Measurements from ENCODE around the gene CYP4F11.

- no peak for TF ChIP-seq EZH2 (IDR thresholded peaks at IDR 0.05; ENCODE audit: borderline replicate concordance, low read depth, low read length, severe bottlenecking)
- no peak for TF ChIP-seq POLR2AphosphoS5 (IDR thresholded peaks at IDR 0.05; ENCODE audit: insufficient read depth, low read depth, low read length)
- no peak for TF ChIP-seq CTCF (IDR thresholded peaks at IDR 0.05; ENCODE audit: extremely low read depth in 1 of 2, insufficient read depth in 1 of 2, low read depth in 1 of 2, low read length in 2 of 2)
- TF ChIP-seq POLR2A (IDR thresholded peaks at IDR 0.05; ENCODE audit: low read depth, low read length): no peak
- no peak for TF ChIP-seq GATA2 (IDR thresholded peaks at IDR 0.05; ENCODE audit: insufficient read depth, insufficient read length, low read depth, low read length)
Measured at GRCh38 chr19:15894359-15894758, 40.0 kb downstream of the CYP4F11 start.

All from endothelial cell of umbilical vein (primary cell).